Measurements from ENCODE around the gene PSORS1C1.
"Not testable (repeated sequence)": the region's sequence is repeated elsewhere in the genome, so short reads cannot be mapped to it uniquely, and the experiment has no call there.

The PSORS1C1 gene

DNA sequence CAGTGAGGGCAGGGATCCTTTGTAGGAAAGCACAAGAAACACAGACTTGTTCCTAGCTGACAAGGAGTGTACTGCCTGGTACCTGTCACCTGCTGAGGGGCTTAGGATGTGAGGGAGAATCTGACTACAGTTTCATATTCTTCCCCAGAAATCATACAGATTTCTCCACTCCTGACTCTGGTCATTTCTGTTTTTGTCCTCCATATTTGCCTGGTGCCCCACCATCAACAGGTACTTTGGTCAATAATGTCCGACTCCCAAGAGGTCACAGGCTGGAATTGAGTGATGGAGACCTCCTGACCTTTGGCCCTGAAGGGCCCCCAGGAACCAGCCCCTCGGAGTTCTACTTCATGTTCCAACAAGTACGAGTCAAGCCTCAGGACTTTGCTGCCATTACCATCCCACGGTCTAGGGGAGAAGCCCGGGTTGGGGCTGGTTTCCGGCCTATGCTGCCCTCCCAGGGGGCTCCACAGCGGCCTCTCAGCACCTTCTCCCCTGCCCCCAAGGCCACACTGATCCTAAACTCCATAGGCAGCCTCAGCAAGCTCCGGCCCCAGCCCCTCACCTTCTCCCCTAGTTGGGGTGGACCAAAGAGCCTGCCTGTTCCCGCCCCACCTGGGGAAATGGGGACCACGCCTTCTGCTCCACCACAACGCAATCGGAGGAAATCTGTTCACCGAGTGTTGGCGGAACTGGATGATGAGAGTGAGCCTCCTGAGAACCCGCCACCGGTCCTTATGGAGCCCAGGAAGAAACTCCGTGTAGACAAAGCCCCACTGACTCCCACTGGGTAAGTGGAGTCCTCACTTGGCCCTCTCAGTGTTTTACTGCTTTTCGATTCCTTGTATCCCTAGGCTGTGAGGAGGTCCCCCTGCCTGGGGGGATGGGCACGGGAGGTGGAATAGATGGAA is 46.9 kb downstream of the PSORS1C1 start:
- no peak for DNase-seq

DNA sequence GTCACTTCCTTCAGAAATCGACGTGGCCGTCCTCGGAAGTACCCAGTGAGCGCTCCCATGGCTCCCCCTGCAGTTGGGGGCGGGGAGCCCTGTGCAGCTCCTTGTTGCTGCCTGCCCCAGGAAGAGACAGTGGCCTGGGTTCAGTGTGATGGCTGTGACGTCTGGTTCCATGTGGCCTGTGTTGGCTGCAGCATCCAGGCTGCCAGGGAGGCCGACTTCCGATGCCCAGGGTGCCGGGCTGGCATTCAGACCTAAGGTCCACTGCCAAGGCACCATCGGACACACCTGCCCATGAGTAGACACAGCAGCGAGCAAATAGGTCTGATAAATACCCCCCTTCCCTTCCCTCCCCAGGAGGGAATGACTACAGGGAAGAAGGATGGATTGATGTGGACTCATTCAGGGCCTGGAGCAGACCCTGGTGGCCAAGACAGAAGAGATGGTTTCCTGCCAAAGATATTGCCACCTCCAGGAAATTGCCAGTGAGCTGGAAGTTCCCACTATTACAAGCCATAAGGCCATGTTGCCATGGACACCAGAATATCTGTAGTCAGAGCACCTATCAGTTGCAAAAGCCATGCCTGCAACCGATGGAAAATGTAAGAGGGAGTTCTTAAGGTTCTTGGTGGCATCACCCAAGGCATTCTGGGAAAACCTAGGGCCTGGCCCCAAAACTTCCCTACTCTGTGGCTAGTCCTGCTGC is 48.0 kb downstream of the PSORS1C1 start:
- no peak for DNase-seq

DNA sequence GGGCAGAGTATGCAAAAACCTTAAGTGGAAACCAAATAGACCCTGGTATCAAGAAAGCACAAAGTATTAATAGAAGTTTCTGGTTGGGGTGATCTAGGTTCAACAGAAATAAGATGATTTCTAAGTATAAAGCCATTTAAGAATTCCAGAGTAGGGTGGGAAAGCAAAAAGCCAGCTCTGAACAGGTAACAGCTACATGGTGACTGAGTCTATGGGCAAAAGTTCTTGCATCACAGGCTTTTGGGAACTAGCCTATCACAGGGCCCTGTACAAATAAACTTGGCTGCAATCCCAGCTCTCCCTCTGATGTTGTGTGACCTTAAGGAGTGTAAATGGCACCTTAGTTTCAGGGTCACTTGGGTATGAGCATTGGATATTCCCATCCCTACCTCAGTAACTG is 49.3 kb downstream of the PSORS1C1 start:
- no peak for DNase-seq

DNA sequence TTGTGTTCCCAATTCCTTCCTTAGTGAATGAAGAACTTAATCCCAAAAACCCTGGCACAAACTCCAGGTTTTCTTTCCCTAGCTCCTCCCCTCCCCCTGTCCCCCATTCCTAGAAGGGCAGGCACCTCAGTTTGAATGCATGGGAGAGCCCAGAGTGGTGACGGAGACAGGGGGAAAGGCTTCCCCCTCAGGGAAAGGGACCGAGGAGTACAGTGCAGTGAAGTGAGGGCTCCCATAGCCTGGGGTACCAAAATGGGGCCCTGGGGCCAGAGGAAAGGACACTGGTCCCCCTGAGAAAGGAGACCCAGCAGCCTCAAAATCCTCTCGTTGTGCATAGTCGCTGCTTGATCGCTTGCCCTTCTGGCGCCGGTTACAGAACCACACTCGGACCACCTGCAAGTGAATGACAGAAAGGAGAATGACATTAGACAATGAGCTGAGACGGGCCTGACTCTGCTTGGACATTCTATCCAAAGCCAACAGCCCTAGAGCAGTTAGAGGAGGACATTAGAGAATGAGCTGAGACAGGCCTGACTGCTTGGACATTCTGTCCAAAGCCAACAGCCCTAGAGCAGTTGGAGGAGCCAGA is 50.0 kb downstream of the PSORS1C1 start:
- DNase-seq = not testable (repeated sequence)

DNA sequence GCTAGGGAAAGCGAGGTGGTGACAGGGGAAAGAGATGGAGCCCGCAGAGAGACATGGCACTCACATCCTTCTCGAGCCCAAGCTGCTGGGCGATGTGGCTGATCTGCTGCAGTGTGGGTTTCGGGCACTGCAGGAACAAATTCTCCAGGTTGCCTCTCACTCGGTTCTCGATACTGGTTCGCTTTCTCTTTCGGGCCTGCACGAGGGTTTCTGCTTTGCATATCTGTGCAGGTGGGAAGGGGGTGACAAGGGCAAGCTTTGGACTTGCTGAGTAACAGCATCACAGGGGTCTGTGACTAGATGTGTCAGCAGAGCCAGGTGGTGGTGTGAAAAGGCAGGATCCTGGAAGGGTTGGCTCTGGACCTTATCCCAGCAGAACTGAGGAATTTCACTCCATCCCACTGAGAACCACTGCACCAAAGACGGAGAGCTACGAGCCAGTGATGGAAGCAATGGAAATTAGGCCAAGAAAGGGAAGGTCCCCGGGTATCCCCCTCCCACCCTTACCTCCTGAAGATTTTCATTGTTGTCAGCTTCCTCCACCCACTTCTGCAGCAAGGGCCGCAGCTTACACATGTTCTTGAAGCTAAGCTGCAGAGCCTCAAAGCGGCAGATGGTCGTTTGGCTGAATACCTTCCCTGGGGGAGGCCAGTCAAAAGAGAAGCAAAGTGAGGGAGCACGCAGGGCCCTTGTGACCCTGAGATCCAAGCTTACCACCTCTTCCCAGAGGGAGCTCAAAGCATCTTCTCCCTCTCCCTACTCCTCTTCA is 50.6 kb downstream of the PSORS1C1 start:
- not testable (repeated sequence) for DNase-seq

DNA sequence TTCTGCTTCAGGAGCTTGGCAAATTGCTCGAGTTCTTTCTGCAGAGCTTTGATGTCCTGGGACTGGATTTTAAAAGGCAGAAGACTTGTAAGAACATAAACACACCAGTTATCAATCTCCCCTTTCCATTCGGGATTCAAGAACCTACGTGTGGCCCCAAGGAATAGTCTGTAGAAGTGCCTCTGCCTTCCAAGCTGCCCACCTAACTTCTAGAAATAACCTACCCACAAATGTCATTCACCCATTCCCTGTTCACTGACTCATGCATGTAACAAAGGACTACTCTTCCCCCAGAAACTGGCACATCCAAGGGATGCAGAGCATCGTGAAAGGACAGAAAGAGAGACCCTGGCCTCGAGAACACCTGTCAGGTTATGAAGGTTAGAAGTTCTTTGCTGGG is 51.4 kb downstream of the PSORS1C1 start:
- no peak for DNase-seq

DNA sequence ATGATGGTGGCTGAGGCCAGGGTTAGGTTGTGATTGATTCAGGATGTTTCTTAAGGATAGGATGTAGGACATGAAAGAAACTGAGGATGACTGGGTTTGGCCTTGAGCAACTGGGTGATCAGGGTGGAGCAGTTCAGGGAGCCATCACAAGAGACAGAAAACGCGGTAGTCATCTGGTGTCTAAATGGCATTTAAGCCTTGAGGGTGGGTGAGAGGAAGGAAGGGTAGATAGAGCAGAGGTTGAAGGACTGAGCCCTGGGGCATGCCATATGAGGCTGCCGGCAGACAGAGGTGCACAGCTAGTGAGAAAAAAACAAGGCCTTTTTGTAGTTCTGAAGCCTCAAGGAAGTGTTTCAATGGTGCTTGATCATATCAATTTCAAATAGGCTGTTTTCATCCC is 54.0 kb downstream of the PSORS1C1 start:
- no peak for DNase-seq

DNA sequence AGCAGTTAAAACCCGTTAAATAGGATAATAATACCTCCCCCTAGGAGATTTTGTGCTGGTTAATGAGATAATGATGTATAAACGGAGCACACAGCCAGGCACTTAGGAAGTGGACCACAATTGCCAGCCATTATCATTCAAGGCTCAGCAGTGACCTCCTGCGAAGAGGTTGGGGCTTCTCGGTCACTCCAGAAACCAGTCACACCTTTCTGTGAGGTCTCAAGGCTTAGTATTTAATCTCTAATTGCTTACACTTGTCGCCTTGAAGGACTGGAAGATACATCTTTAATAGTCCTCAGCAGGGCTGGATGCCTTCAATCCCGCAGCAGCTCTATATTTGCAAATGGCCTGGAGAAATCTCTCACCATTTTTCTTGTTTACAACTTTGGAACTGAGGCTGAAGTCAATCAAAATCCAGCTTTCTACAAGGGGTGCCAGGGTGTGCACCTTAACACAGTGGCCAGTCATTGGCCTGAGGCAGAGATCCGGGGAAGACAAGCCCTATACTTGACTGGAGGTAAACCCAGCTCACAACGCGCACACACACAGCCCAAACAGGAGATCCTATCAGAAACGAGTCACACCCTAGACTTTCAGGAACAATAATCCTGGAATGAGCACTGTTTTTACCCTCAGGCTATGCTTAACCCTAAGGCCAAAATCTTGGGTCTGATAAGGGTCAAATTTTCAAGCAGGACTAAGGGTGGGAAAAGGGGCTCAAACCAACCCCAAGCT is 54.7 kb downstream of the PSORS1C1 start:
- DNase-seq = no peak

DNA sequence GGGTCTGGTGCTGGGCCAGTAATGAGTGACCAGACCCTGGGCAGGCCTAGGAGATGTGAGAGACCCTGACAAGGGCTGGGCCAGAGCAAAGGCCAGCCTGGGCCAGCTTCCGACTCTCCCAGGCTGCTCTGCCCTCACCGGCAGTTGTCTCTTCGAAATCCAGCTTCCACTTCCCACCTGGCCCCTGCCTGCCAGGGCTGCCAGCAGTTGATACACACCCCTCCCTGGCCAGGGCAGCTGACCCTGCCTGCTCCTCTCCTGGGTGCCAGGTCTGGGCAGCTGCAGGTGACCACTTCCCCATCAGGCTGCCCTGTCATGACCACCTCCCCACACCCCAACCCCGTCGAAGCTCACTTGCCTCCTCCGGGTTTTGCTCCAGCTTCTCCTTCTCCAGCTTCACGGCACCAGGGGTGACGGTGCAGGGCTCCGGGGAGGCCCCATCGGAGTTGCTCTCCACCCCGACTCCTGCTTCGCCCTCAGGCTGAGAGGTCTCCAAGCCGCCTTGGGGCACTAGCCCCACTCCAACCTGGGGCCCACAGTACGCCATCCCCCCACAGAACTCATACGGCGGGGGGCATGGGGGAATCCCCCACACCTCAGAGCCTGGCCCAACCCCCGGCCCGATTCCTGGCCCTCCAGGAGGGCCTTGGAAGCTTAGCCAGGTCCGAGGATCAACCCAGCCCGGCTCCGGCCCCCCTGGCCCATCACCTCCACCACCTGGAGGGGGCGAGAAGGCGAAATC is 55.4 kb downstream of the PSORS1C1 start:
- DNase-seq = not testable (repeated sequence)

DNA sequence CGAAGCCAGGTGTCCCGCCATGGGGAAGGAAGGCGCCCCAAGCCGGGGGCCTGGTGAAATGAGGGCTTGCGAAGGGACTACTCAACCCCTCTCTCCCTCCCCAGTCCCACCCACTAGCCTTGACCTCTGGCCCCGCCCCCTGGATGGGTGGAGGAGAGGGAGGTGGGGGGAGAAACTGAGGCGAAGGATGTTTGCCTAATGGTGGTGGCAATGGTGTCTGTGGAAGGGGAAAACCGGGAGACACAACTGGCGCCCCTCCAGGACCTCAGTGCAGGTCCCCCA is 55.9 kb downstream of the PSORS1C1 start, which contains the start of gene POU5F1:
POU5F1 (minus strand) TSS at position 83 of the 282 bp plus-strand sequence; CDS start at position 21, 62 bp downstream.
- DNase-seq = no peak

DNA sequence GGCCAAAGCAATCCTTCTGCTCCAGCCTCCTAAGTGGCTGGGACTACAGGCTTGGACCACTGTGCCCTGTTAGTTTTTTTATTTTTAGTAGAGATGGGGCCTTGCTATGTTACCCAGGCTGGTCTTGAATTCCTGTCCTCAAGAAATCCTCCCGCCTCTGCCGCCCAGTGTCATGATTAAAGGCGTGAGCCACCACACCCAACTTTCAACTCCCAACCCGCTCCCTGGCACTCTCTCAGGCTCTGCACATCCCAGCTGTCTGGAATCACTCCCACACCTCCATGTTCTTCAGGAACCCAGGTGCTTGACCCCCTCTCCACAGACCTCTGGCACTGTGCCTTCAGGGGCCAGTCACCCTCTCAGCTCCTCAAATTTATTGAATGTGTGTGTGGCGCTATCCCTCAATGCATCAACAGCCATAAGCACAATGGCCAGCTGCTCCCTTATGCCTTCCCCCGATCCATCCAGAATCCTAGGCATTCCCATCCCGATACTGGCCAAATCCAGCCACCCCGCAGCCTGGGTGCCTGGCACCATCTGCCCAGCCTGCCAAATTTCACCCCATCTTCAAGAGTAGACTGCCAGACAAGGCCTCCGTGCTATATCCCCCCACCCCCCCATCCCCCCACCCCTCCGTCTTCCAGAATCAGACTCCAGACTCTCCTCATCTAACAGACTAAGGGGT is 56.5 kb downstream of the PSORS1C1 start:
- DNase-seq = no peak

DNA sequence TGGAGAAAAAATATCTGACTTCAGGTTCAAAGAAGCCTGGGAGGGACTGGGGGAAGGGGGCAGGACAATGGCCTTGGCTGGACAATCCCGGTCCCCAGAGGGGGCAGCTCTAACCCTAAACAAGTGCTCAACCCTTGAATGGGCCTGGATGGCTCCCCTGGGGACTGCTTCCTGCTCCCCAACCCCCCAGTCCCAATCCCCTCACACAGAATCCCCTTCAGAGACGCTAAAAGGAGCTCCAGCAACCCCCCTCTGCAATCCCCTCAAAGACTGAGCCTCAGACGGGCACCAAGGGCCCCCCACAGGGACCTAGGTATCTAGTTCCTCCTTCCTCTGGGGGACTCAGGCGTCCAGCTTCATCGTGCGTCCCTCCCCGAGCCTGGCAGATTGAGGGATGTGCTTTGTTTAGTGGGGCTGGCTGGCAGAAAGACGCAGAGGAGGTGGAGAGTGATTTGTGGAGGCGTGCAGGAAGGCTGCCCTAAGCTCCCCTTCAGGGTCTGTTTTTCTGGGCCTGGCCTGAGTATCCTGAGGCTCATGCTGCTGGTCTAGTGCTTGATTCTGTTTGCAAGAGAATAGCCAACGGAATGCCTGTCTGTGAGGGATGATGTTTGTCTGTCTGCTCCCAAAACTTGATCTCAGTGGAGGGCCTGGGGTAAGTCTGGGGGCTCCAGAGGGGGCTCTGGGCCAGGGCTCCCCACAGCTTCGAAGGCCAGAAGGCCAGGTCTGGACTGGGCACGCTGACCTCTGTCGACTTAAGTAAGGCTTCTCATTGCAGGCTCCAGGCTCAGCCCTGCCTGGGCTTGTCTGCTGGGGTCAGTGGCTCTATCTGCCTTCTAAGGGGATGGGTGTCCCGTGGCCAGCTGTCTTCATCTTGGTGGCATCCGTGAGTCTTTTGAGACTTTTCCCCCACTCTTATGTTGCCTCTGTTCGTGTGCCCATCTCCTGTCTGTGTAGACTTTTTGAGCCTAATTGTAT is 57.6 kb downstream of the PSORS1C1 start:
- no peak for DNase-seq

DNA sequence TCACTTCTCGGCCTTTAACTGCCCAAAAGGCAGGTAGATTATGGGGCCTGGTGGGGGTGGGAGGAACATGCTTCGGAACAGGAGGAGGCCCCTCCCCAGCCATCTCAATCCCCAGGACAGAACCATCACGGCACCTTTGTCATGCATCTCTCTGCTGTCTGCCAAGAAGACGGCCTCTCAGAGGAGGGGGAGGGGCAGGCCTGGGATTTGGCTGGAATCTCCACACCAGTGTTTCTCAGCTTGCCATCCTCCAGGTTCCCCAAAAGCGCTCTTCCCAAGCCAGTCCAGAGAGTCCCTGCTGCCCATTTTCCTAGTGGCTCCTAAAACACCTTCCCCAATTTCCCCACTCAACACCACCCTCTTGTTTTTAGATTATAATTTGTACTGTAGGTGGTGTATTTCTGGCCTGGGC is 58.4 kb downstream of the PSORS1C1 start:
- no peak for DNase-seq

DNA sequence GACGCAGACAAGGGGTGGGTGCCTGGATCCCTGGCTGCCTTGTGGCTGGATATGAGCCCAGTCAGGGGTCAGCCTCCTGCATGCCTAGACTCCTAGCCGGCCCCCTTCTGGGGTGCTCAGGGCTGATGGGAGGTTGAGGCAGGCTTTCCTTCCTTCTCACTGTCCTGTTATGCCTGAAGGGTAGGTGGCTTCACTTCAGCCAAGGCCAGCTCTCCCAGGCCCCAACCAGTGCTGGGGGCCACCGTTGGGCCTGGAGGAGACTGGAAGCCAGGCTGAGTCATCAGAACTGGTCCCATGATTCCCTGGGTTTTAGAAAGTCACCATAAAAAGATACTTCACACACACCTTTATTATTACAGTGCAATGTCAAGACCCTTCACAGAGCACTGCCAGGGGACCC is 58.8 kb downstream of the PSORS1C1 start:
- DNase-seq = no peak

DNA sequence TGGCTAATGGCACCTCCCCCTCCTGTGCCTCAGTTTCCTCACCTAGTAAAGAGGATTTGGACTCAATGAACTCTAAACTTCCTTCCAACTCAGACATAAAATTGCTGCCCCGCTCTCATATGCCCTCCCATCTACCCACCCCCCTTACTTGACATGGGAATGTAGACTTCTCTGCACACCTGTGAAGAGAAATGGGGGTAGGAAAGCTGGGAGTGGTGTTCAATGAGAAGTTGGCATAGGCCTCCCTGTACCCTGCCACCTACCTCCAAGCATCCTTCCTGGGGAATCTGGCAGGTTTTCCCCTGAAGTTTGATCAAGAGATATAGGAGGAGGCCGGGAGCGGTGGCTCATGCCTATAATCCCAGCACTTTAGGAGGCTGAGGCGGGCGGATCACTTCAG is 59.8 kb downstream of the PSORS1C1 start:
- no peak for DNase-seq

DNA sequence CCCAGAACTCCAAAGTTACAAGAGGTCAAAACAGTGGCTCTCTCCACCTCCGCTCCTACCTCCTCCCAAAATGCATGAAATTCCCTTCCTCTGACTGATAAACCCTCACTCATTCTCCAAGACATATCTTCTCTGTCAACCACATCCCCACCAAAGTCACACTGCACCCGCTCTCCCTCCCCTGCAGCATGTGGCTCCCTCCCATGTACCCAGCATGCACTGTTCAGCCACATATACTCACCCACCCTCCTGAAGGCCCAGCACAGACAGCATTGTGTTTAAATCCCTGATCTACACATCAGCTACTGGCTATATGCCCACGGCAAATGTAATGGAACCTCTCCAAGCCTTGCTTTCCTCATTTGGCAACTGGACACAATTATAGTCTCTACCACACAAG is 61.4 kb downstream of the PSORS1C1 start:
- no peak for DNase-seq

DNA sequence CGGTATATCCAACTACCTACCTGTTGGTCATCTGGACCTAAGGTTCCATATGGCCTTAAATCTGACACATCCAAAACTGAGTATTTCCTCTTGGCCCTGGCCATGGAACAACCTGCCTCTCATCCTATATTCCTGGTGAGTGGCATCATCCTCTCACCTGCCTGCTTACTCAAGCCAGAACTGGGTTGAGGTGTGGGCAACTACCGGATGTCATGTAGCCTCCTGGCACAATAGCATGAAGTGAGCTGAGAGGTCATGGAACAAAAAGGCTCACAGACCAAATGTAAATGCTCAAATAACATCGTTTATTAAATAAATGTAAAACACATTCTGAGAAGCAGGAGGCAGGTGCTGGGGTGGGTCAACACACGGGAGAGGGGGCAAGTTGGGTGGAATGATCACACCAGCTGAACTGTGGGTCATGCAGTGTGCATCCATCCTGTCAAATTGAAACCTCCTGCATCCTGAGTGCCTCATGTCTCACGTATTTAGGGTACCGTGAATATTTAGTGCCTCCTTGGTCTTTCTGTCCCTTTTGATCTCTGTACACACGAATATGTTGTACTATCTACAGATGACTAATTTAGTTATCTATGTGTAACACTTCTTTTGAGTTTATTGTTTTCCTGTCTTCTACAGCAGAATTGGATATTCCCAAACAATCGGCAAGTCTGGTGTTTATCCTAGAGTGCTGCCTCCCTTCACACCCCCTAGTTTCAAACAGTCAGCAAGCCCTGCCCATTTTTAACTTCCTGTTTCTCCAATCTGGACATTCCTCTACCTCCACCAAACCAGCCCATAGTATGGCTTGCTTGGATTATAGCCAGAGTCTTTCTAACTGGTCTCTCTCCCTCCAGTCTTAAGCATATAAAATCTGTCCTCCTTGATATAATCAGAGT is 63.8 kb downstream of the PSORS1C1 start:
- DNase-seq = no peak

DNA sequence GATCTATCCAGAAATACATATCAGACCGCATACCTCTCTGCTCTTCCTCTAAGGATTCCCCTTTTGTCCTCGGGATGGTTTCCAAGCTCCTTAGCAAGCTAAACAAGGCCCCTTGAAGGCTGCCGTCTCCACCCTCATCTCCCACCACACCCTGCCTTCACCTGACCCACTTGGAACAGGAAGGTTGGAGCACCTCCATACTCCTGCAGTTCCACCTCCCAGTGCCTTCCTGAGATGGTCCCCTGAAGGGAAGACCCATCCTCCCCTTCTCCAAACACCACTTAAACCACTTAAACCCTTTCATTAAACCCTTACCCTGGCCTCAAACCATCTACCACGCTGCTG is 64.4 kb downstream of the PSORS1C1 start:
- DNase-seq = no peak

DNA sequence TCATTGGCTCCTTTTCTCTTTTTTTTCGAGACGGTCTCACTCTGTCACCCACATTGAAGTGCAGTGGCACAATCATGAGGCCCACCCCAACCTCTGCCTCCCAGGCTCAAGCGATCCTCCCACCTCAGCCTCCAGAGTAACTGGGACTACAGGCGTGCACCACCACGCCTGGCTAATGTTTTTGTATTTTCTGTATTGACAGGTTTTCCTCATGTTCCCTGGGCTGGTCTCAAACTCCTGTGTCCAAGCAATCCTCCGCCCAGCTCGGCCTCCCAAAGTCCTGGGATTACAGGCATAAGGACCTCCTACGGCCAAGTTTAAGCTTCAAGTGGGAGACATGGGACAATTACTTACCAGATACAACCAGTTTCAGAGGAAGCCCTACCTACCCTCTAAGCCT is 65.3 kb downstream of the PSORS1C1 start:
- no peak for DNase-seq
